Nucleus accumbens (tissue), 56 donors: ENCODE results near the gene COL27A1.
"Not testable (repeated sequence)": the region's sequence is repeated elsewhere in the genome, so short reads cannot be mapped to it uniquely, and the experiment has no call there.

Experiments used
- DNase-seq, 56 donors: peaks; one replicate each; lab custom pipeline; 2025; lab: John Stamatoyannopoulos, UW

Gene COL27A1

GRCh38 chr9:114178756-114179450, 23.6 kb downstream of the COL27A1 start:
- DNase-seq: no peak

- no peak for DNase-seq
Measured at GRCh38 chr9:114179516-114179915, 24.2 kb downstream of the COL27A1 start.

GRCh38 chr9:114180696-114181606, 25.6 kb downstream of the COL27A1 start:
- DNase-seq: no peak

GRCh38 chr9:114181607-114182409, 26.5 kb downstream of the COL27A1 start:
- no peak for DNase-seq

- no peak for DNase-seq
Measured at GRCh38 chr9:114183006-114183405, 27.7 kb downstream of the COL27A1 start.

- no peak for DNase-seq
Measured at GRCh38 chr9:114184071-114184470, 28.7 kb downstream of the COL27A1 start.

- no peak for DNase-seq
Measured at GRCh38 chr9:114184866-114185265, 29.5 kb downstream of the COL27A1 start.

- no peak for DNase-seq
Measured at GRCh38 chr9:114185570-114186490, 30.5 kb downstream of the COL27A1 start.

- no peak for DNase-seq
Measured at GRCh38 chr9:114186605-114187289, 31.4 kb downstream of the COL27A1 start.

- no peak for DNase-seq
Measured at GRCh38 chr9:114187827-114188226, 32.5 kb downstream of the COL27A1 start.

- no peak for DNase-seq
Measured at GRCh38 chr9:114189823-114190562, 34.7 kb downstream of the COL27A1 start.

- DNase-seq: no peak
Measured at GRCh38 chr9:114190563-114190905, 35.2 kb downstream of the COL27A1 start.

- not testable (repeated sequence) for DNase-seq
Measured at GRCh38 chr9:114191402-114191801, 36.1 kb downstream of the COL27A1 start.

- DNase-seq: no peak
Measured at GRCh38 chr9:114192539-114192938, 37.2 kb downstream of the COL27A1 start.

- DNase-seq: no peak
Measured at GRCh38 chr9:114193090-114193489, 37.8 kb downstream of the COL27A1 start.

GRCh38 chr9:114196117-114196516, 40.8 kb downstream of the COL27A1 start:
- DNase-seq: no peak

GRCh38 chr9:114196979-114197622, 41.8 kb downstream of the COL27A1 start:
- no peak for DNase-seq
